GM23338 (cell line): ENCODE measurements around the gene TAOK1. TPM values are rescaled to one million over a fixed set of nuclear protein-coding genes. Genes with fewer than 3 reads are reported as not detected.

Experiments used
- ATAC-seq: fragments of 200-7000 bp; cut with Tn5 transposase; 3 replicates; pipeline ENCODE4 v1.9.1; 2020
- DNase-seq: peaks from one replicate; pipeline ENCODE4 v3.0.0-alpha.2; 2015; ENCODE audit warnings: low spot score
- H2AFZ ChIP-seq: fragments of 200-600 bp; sonication (generic); 2 replicates; pipeline ENCODE4 v1.8.0; 2016; ENCODE audit warnings: antibody characterized with exemption, mild to moderate bottlenecking, moderate library complexity
- H3F3A ChIP-seq: fragments of 200-600 bp; sonication (generic); replicated peaks from 2 replicates; pipeline ENCODE4 v1.8.0; 2017; ENCODE audit warnings: antibody characterized with exemption, mixed run types, low read depth
- H3K27ac ChIP-seq: fragments of 200-600 bp; sonication (generic); 2 replicates; pipeline ENCODE4 v1.6.1; 2016; ENCODE audit warnings: low read depth
- H3K27me3 ChIP-seq: fragments of 200-600 bp; sonication (generic); 2 replicates; pipeline ENCODE4 v1.8.0; 2016; ENCODE audit warnings: mild to moderate bottlenecking, mixed run types, moderate library complexity; ENCODE audit not compliant: insufficient read depth
- H3K36me3 ChIP-seq: fragments of 200-600 bp; sonication (generic); 2 replicates; pipeline ENCODE4 v1.8.0; 2016; ENCODE audit warnings: mild to moderate bottlenecking; ENCODE audit not compliant: insufficient read depth
- H3K4me1 ChIP-seq: fragments of 200-600 bp; sonication (generic); 2 replicates; pipeline ENCODE4 v1.8.0; 2016; ENCODE audit warnings: mild to moderate bottlenecking, moderate library complexity; ENCODE audit not compliant: insufficient read depth
- H3K4me2 ChIP-seq: fragments of 200-600 bp; sonication (generic); 2 replicates; pipeline ENCODE4 v1.7.1; 2017; ENCODE audit warnings: mixed run types
- H3K4me3 ChIP-seq: fragments of 200-600 bp; sonication (generic); 2 replicates; pipeline ENCODE4 v1.6.1; 2016; ENCODE audit warnings: mixed run types
- H3K79me2 ChIP-seq: fragments of 200-600 bp; sonication (generic); replicated peaks from 2 replicates; pipeline ENCODE4 v1.8.0; 2017; ENCODE audit warnings: mild to moderate bottlenecking; ENCODE audit not compliant: insufficient read depth
- H3K9me2 ChIP-seq: fragments of 200-600 bp; sonication (generic); 2 replicates; pipeline ENCODE4 v1.8.0; 2017; ENCODE audit not compliant: insufficient read depth
- H4K20me1 ChIP-seq: fragments of 200-600 bp; sonication (generic); replicated peaks from 2 replicates; pipeline ENCODE4 v1.8.0; 2017; ENCODE audit warnings: mild to moderate bottlenecking; ENCODE audit not compliant: insufficient read depth
- H3K27ac Mint-ChIP-seq: 2 replicates; pipeline ENCODE4 v1.8.0; 2020; ENCODE audit warnings: inconsistent platforms, mild to moderate bottlenecking, moderate library complexity, mixed read lengths
- H3K27me3 Mint-ChIP-seq: 3 replicates; pipeline ENCODE4 v1.8.0; 2022; ENCODE audit warnings: low read depth, mild to moderate bottlenecking, moderate library complexity, mixed read lengths, inconsistent platforms; ENCODE audit not compliant: insufficient read depth, poor library complexity
- H3K36me3 Mint-ChIP-seq: 3 replicates; pipeline ENCODE4 v1.8.0; 2021; ENCODE audit warnings: low read depth, mild to moderate bottlenecking, inconsistent platforms, moderate library complexity, mixed read lengths
- H3K4me1 Mint-ChIP-seq: 3 replicates; pipeline ENCODE4 v1.8.0; 2020; ENCODE audit warnings: mild to moderate bottlenecking, inconsistent platforms, mixed read lengths
- H3K4me3 Mint-ChIP-seq: 3 replicates; pipeline ENCODE4 v1.8.0; 2021; ENCODE audit warnings: moderate library complexity, mild to moderate bottlenecking, inconsistent platforms, mixed read lengths
- H3K9me3 Mint-ChIP-seq: 3 replicates; pipeline ENCODE4 v1.8.0; 2020; ENCODE audit warnings: moderate library complexity, mild to moderate bottlenecking, inconsistent platforms, mixed read lengths
- CREB1 ChIP-seq: fragments of 250-450 bp; sonication (Bioruptor Pico); IDR thresholded peaks from 2 replicates; pipeline ENCODE4 v1.5.0; 2020; ENCODE audit warnings: low read depth, mild to moderate bottlenecking, moderate library complexity
- CTCF ChIP-seq, 2 experiments: fragments of 200-600 bp in 1 of 2; sonication (generic) in 1 of 2; conservative IDR thresholded peaks; 2 replicates each; pipeline versions ENCODE4 v1.5.1 to v1.6.1; 2016 to 2017; ENCODE audit warnings: antibody characterized with exemption in 2 of 2, low read depth in 2 of 2, mild to moderate bottlenecking in 2 of 2, moderate library complexity in 1 of 2
- EZH2 ChIP-seq: fragments of 200-600 bp; sonication (generic); IDR thresholded peaks from one replicate; pipeline ENCODE4 v1.8.0; 2017; ENCODE audit warnings: antibody characterized with exemption, mild to moderate bottlenecking, low read depth; ENCODE audit not compliant: unreplicated experiment
- EZH2phosphoT487 ChIP-seq: fragments of 200-600 bp; sonication (generic); IDR thresholded peaks from one replicate; pipeline ENCODE4 v1.8.1; 2018; ENCODE audit warnings: antibody characterized with exemption; ENCODE audit not compliant: unreplicated experiment
- JUNB ChIP-seq: IDR thresholded peaks from one replicate; pipeline ENCODE4 v1.6.1; 2016; ENCODE audit warnings: antibody characterized with exemption; ENCODE audit not compliant: unreplicated experiment
- NANOG ChIP-seq: IDR thresholded peaks from 2 replicates; pipeline ENCODE4 v1.6.1; 2016; ENCODE audit warnings: antibody characterized with exemption, borderline replicate concordance
- POLR2AphosphoS5 ChIP-seq: IDR thresholded peaks from 2 replicates; pipeline ENCODE4 v1.6.1; 2016; ENCODE audit warnings: antibody characterized with exemption, low read depth
- STAT1 ChIP-seq: IDR thresholded peaks from one replicate; pipeline ENCODE4 v1.6.1; 2016; ENCODE audit warnings: antibody characterized with exemption; ENCODE audit not compliant: unreplicated experiment
- ZNF114 ChIP-seq: fragments of 250-450 bp; sonication (Bioruptor Pico); IDR thresholded peaks from 2 replicates; pipeline ENCODE4 v1.5.0; 2020; ENCODE audit warnings: mild to moderate bottlenecking, moderate library complexity
- ZNF331 ChIP-seq: fragments of 250-450 bp; sonication (Bioruptor Pico); IDR thresholded peaks from 2 replicates; pipeline ENCODE4 v1.5.0; 2020; ENCODE audit warnings: low read depth, mild to moderate bottlenecking, moderate library complexity
- ZNF462 ChIP-seq: fragments of 250-450 bp; sonication (Bioruptor Pico); IDR thresholded peaks from 2 replicates; pipeline ENCODE4 v1.5.0; 2020; ENCODE audit warnings: mild to moderate bottlenecking, moderate library complexity
- polyA plus RNA-seq: library from polyadenylated mRNA; unstranded; fragments of >200 nt; fragmentation: Nextera tagmentation; extraction: Ambion mirVana; gene quantifications from 2 replicates; pipeline ENCODE4 v1.2.1, GENCODE V29; 2016
- total RNA-seq: library from RNA; depleted of rRNA; stranded (reverse); fragments of >200 nt; shearing (Covaris generic); gene quantifications from 2 replicates; pipeline ENCODE4 v1.2.3, GENCODE V29; 2014
- TF ChIP-seq, protein P1 (sequence below): IDR thresholded peaks from 2 replicates; pipeline ENCODE4 v1.6.1; 2016; ENCODE audit warnings: antibody characterized with exemption

Gene TAOK1
- total and polyA plus RNA-seq, 2 experiments from 2014 or later = 19.4 to 69.8 TPM

GRCh38 chr17:29357232-29357631 lies 32.9 kb upstream of the TAOK1 start:
- Histone ChIP-seq H3K4me2 (no peak overlapping the region), H3K4me3 (no peak overlapping the region), H3K79me2 (no peaks in the 10 kb centered on the region), H4K20me1 (no peaks in the 10 kb centered on the region), H3K9me2 (no peaks in the 10 kb centered on the region), H3K4me1 (no peaks in the 10 kb centered on the region), H2AFZ (no peak overlapping the region), H3F3A (no peaks in the 10 kb centered on the region), H3K27me3 (no peaks in the 10 kb centered on the region), H3K36me3 (no peaks in the 10 kb centered on the region), H3K27ac (no peak overlapping the region)
- no peak overlapping the region for H3K4me3 Mint-ChIP-seq
- H3K36me3 Mint-ChIP-seq = no peaks in the 10 kb centered on the region
- TF ChIP-seq NANOG (no peak), JUNB (no peak), EZH2 (no peak), POLR2AphosphoS5 (no peak), ZNF462 (no peak), CREB1 (CRISPR knock-in tag) (no peak)
- ATAC-seq (no peak), DNase-seq (no peak)
- H3K27ac Mint-ChIP-seq = 0 out of 2 replicates have a peak overlapping the region, but pooled peaks have one; percentile 3
- H3K9me3 Mint-ChIP-seq = no peaks in the 10 kb centered on the region
- H3K27me3 Mint-ChIP-seq = peaks cover 6% of the 10 kb centered on the region
- no peaks in the 10 kb centered on the region for H3K4me1 Mint-ChIP-seq

DNA sequence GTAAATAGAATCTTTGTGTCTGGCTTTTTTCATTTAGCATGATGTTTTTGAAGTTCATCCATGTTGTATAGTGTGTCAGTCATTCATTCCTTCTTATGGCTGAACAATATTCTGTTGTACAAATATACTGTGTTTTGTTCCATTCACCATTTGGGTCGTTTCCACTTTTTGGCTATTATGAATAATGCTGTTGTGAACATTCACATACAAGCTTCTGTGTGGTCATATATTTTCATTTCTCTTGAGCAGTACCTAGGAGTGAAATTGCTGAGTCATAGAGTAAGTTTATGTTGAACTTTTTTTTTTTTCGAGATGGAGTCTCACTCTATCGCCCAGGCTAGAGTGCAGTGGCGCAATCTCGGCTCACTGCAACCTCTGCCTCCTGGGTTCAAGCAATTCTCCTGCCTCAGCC lies 32.3 kb upstream of the TAOK1 start:
- H4K20me1 ChIP-seq = no peaks in the 10 kb centered on the region
- Mint-ChIP-seq H3K4me3 (no peak overlapping the region), H3K27me3 (peaks cover 6% of the 10 kb centered on the region), H3K9me3 (no peaks in the 10 kb centered on the region), H3K36me3 (no peaks in the 10 kb centered on the region), H3K27ac (no peak overlapping the region), H3K4me1 (no peaks in the 10 kb centered on the region)
- H3K9me2 ChIP-seq = no peaks in the 10 kb centered on the region
- no peak overlapping the region for H3K27ac ChIP-seq
- no peak for ATAC-seq
- no peaks in the 10 kb centered on the region for H3K36me3 ChIP-seq
- no peak overlapping the region for H3K4me2 ChIP-seq
- no peaks in the 10 kb centered on the region for H3F3A ChIP-seq
- DNase-seq = no peak
- H3K4me3 ChIP-seq = no peak overlapping the region
- H2AFZ ChIP-seq = no peak overlapping the region
- no peaks in the 10 kb centered on the region for H3K4me1 ChIP-seq
- H3K27me3 ChIP-seq = no peaks in the 10 kb centered on the region
- H3K79me2 ChIP-seq = no peaks in the 10 kb centered on the region
- TF ChIP-seq CREB1 (CRISPR knock-in tag) (no peak), STAT1 (no peak), EZH2phosphoT487 (no peak), NANOG (no peak), ZNF114 (no peak), CTCF (conservative IDR thresholded peaks at IDR 0.05; ENCODE audit: low read depth in 2 of 2) (no peak), ZNF331 (CRISPR knock-in tag) (no peak), POLR2AphosphoS5 (no peak)
- TF ChIP-seq, protein P1, sequence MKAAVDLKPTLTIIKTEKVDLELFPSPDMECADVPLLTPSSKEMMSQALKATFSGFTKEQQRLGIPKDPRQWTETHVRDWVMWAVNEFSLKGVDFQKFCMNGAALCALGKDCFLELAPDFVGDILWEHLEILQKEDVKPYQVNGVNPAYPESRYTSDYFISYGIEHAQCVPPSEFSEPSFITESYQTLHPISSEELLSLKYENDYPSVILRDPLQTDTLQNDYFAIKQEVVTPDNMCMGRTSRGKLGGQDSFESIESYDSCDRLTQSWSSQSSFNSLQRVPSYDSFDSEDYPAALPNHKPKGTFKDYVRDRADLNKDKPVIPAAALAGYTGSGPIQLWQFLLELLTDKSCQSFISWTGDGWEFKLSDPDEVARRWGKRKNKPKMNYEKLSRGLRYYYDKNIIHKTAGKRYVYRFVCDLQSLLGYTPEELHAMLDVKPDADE = no peak
